Spleen (tissue), 7 donors: ENCODE data around the gene GRAMD2B.

ENCODE experiments used
- POLR2A ChIP-seq, 3 donors: fragments of 450-650 bp; IDR thresholded peaks; one replicate each; pipeline ENCODE4 v1.5.1; 2017; ENCODE audit warnings: antibody characterized with exemption in 3 of 3, mild to moderate bottlenecking in 1 of 3
- TF ChIP-seq, protein P1 (sequence below), 11 experiments: fragments of 200-600 bp in 7 of 11; fragments of 450-650 bp in 4 of 11; sonication (generic) in 4 of 11; IDR thresholded peaks in 8 of 11; conservative IDR thresholded peaks in 3 of 11; 1 replicate in 7 of 11; 2 replicates in 4 of 11; pipeline versions ENCODE4 v1.4.0 to v1.8.0; 2016 to 2021; ENCODE audit warnings: antibody characterized with exemption in 11 of 11, inconsistent platforms in 4 of 11, mild to moderate bottlenecking in 1 of 11
- donor health status: DM: no; HTN: no; CAD: no; lungs with moderate emphysema.
- donor health status: DM: no; HTN: no; CAD: no.
- donor health status: DM: no; HTN: no; CAD: no.

- TF ChIP-seq, protein P1, sequence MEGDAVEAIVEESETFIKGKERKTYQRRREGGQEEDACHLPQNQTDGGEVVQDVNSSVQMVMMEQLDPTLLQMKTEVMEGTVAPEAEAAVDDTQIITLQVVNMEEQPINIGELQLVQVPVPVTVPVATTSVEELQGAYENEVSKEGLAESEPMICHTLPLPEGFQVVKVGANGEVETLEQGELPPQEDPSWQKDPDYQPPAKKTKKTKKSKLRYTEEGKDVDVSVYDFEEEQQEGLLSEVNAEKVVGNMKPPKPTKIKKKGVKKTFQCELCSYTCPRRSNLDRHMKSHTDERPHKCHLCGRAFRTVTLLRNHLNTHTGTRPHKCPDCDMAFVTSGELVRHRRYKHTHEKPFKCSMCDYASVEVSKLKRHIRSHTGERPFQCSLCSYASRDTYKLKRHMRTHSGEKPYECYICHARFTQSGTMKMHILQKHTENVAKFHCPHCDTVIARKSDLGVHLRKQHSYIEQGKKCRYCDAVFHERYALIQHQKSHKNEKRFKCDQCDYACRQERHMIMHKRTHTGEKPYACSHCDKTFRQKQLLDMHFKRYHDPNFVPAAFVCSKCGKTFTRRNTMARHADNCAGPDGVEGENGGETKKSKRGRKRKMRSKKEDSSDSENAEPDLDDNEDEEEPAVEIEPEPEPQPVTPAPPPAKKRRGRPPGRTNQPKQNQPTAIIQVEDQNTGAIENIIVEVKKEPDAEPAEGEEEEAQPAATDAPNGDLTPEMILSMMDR (IDR thresholded peaks at IDR 0.05 in 8 of 11, conservative IDR thresholded peaks at IDR 0.05 in 3 of 11), result no peak
- TF ChIP-seq POLR2A (IDR thresholded peaks at IDR 0.05), result no peak
Observed at GRCh38 chr5:126490167-126490940, 67.1 kb downstream of the GRAMD2B start.
